ENCODE measurements around the gene MREG. TPM values are rescaled to one million over a fixed set of nuclear protein-coding genes. Genes with fewer than 3 reads are reported as not detected.

MREG gene
- total RNA-seq, 4 donors from 2014 or later, result 0.36 to 0.40 TPM; not detected in 2

DNA sequence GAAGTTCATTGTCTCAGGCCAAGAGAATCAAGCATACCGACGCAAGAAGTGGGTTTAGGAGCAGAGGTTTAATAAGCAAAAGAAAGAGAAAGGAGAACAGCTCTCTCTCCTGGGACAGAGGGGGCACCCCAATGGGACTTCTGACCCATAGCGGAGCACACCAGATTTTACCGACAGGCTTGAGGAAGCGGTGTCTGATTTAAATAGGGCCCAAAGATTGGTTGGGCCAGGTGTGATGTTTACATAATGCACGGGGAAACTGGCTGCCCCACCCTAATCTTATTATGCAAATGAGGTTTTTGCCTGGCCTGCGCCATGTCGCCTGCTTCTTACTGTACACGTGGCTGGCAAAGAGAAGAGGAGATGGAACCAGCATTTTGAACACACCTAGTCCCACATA is 106.2 kb downstream of the MREG start:
- TF ChIP-seq, protein P1, sequence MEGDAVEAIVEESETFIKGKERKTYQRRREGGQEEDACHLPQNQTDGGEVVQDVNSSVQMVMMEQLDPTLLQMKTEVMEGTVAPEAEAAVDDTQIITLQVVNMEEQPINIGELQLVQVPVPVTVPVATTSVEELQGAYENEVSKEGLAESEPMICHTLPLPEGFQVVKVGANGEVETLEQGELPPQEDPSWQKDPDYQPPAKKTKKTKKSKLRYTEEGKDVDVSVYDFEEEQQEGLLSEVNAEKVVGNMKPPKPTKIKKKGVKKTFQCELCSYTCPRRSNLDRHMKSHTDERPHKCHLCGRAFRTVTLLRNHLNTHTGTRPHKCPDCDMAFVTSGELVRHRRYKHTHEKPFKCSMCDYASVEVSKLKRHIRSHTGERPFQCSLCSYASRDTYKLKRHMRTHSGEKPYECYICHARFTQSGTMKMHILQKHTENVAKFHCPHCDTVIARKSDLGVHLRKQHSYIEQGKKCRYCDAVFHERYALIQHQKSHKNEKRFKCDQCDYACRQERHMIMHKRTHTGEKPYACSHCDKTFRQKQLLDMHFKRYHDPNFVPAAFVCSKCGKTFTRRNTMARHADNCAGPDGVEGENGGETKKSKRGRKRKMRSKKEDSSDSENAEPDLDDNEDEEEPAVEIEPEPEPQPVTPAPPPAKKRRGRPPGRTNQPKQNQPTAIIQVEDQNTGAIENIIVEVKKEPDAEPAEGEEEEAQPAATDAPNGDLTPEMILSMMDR (IDR thresholded peaks at IDR 0.05 in 4 of 5, conservative IDR thresholded peaks at IDR 0.05 in 1 of 5), result no peak
- no peak for TF ChIP-seq POLR2A (IDR thresholded peaks at IDR 0.05)
- Histone ChIP-seq H3K27me3 (no peaks in the 10 kb centered on the region), H3K4me1 (no peaks in the 10 kb centered on the region), H3K9me3 (no peaks in the 10 kb centered on the region), H3K27ac (no peak overlapping the region), H3K36me3 (no peaks in the 10 kb centered on the region), H3K4me3 (no peak overlapping the region)
- in situ Hi-C loops (cut with MboI; ENCODE audit: low sequenced_read_pairs in 4 of 4), result no loop called here
- DNase-seq (no peak), ATAC-seq (no peak)
- intact Hi-C loops (cut with DNase I; ENCODE audit: low total_unique reads), result no loop called here

DNA sequence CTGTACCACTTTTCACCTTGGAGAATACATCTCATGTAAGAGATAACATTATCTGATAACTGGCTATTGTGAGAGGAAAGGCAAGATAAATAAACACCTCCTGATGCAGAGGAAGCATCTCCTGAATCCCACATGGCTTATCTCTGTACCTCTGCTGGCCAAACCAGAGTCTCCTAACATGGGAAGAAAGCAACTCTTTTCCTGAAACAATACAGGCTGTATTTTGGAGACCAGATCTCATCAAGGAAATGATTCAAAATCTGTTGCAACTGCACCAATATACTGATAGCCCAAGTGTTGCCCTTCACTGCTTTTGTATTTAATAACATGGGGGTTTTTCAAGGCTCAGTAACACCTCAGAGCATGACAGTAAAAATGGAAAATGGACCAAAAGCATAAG is 106.9 kb downstream of the MREG start:
- DNase-seq (no peak), ATAC-seq (no peak)
- Histone ChIP-seq H3K27me3 (no peaks in the 10 kb centered on the region), H3K9me3 (no peaks in the 10 kb centered on the region), H3K4me3 (no peak overlapping the region), H3K4me1 (no peaks in the 10 kb centered on the region), H3K27ac (no peak overlapping the region), H3K36me3 (no peaks in the 10 kb centered on the region)
- intact Hi-C loops (cut with DNase I; ENCODE audit: low total_unique reads), result no loop called here
- TF ChIP-seq POLR2A (IDR thresholded peaks at IDR 0.05), result no peak
- TF ChIP-seq, protein P1 (IDR thresholded peaks at IDR 0.05 in 4 of 5, conservative IDR thresholded peaks at IDR 0.05 in 1 of 5), result no peak
- in situ Hi-C loops (cut with MboI; ENCODE audit: low sequenced_read_pairs in 4 of 4), result no loop called here

DNA sequence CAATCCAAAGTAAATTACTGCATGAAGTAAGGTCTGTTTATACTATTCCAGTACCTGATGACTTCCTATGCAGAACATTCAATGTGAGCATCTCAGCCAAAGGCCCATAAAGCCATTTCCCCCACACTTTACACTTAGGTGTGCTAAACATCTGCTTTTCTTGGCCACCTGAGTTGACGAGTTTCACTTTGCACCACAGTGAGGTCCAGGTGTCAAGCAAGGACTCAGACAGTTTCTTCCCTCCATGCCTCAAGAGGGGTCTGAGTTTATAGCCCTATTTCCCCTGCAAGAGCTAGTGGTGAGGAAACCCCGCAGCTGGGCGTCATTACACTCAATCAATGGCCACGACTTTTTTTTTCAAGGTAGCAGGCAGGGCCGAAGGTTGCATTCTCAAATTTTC is 107.7 kb downstream of the MREG start:
- Histone ChIP-seq H3K36me3 (no peaks in the 10 kb centered on the region), H3K27me3 (no peaks in the 10 kb centered on the region), H3K4me3 (no peak overlapping the region), H3K4me1 (no peaks in the 10 kb centered on the region), H3K9me3 (no peaks in the 10 kb centered on the region), H3K27ac (no peak overlapping the region)
- DNase-seq (no peak), ATAC-seq (no peak)
- intact Hi-C loops (cut with DNase I; ENCODE audit: low total_unique reads) (no loop called here), in situ Hi-C loops (cut with MboI; ENCODE audit: low sequenced_read_pairs in 4 of 4) (no loop called here)
- TF ChIP-seq, protein P1 (IDR thresholded peaks at IDR 0.05 in 4 of 5, conservative IDR thresholded peaks at IDR 0.05 in 1 of 5), result no peak
- no peak for TF ChIP-seq POLR2A (IDR thresholded peaks at IDR 0.05)

DNA sequence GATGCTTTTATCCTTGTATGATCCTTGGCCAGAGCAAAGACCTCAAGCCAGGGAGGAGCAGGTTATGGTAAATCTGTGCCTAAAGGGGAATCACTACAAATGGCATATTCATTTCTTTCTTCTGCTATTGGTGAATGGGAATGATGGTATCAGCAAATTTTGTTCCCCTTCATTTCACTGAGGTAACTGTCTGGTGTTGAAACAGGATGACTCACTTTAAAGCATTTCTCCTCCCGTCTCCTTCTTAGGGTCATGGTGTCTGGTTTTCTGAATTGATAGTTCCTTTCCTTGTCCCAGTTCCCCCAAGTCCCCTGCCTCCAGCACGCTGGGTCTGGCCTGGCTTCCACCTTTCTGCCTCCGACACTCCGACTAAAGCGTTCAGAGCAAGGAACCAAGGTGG is 109.2 kb downstream of the MREG start:
- Histone ChIP-seq H3K9me3 (no peaks in the 10 kb centered on the region), H3K27me3 (no peaks in the 10 kb centered on the region), H3K27ac (no peak overlapping the region), H3K36me3 (no peaks in the 10 kb centered on the region), H3K4me3 (no peak overlapping the region), H3K4me1 (no peaks in the 10 kb centered on the region)
- intact Hi-C loops (cut with DNase I; ENCODE audit: low total_unique reads) (no loop called here), in situ Hi-C loops (cut with MboI; ENCODE audit: low sequenced_read_pairs in 4 of 4) (no loop called here)
- ATAC-seq (no peak), DNase-seq (no peak)
- TF ChIP-seq, protein P1 (IDR thresholded peaks at IDR 0.05 in 4 of 5, conservative IDR thresholded peaks at IDR 0.05 in 1 of 5), result no peak
- TF ChIP-seq POLR2A (IDR thresholded peaks at IDR 0.05), result no peak

DNA sequence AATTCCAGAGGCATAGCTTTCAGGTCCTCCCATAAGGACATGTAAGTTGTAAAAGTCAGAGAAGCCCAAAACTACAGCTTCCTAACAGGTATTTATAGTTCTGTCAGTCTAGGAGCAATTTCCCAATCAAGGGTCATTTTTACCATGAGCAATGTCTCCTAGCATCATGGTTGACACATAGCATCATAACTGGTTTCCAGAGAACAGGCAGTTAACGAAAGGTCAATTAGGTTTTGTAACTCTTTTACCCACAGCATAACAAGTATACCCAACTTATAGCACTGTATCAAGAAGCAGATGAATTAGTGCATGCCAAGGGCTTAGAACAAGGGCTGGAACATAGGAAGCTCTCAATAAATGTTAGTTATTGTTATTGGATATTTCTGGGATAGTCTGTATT is 110.1 kb downstream of the MREG start:
- intact Hi-C loops (cut with DNase I; ENCODE audit: low total_unique reads), result no loop called here
- Histone ChIP-seq H3K9me3 (no peaks in the 10 kb centered on the region), H3K4me1 (no peaks in the 10 kb centered on the region), H3K36me3 (no peaks in the 10 kb centered on the region), H3K27ac (no peak overlapping the region), H3K4me3 (no peak overlapping the region), H3K27me3 (no peaks in the 10 kb centered on the region)
- TF ChIP-seq, protein P1 (IDR thresholded peaks at IDR 0.05 in 4 of 5, conservative IDR thresholded peaks at IDR 0.05 in 1 of 5), result no peak
- no peak for TF ChIP-seq POLR2A (IDR thresholded peaks at IDR 0.05)
- in situ Hi-C loops (cut with MboI; ENCODE audit: low sequenced_read_pairs in 4 of 4), result no loop called here
- ATAC-seq (no peak), DNase-seq (no peak)
